DND-41 (cell line): ENCODE results near the gene CIROP.

Experiments
- CTCF ChIP-seq: IDR thresholded peaks from 2 replicates; pipeline ENCODE4 v1.5.1; 2012; ENCODE audit warnings: borderline replicate concordance, low read length, moderate library complexity, mild to moderate bottlenecking; ENCODE audit not compliant: poor library complexity, severe bottlenecking; ENCODE audit errors: extremely low read depth
- EZH2 ChIP-seq: IDR thresholded peaks from 3 replicates; pipeline ENCODE4 v1.6.1; 2012; ENCODE audit warnings: borderline replicate concordance, low read depth, mild to moderate bottlenecking, moderate library complexity, low read length, inconsistent platforms; ENCODE audit not compliant: severe bottlenecking

- TF ChIP-seq CTCF (no peak), EZH2 (no peak)
Observed at GRCh38 chr14:23140371-23140770, 35.6 kb upstream of the CIROP start.
